ENCODE results near the gene KDM1A. TPM values are rescaled to one million over a fixed set of nuclear protein-coding genes. Genes with fewer than 3 reads are reported as not detected.
A peak's percentile ranks its signal among the peaks of the same experiment; 100 is the strongest.

KDM1A gene
- total RNA-seq, 1 donor from 2014 or later, result 89.9 TPM

DNA sequence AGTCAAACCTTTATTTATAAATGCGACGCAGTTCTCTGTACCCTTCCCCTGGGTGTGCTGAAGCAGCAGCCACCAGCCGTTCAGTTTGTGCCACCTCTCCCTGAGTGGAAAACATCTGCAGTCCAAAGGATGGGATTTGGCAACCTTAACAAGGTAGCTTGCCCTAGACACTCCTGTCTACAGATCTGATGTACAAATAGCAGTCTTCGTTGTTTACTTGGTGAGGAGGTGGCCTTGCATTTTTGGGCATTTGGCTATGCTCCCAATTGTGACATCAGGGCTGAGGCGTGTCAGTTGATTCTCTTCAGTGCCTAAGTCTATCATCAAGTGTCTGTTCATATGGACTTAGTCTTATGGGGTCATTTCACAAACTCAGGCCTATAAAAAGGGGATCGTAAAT lies 59.8 kb downstream of the KDM1A start:
- Mint-ChIP-seq H3K36me3 (ENCODE audit: low read depth) (peaks cover 36% of the 10 kb centered on the region), H3K9me3 (ENCODE audit: low read depth) (no peaks in the 10 kb centered on the region), H3K4me1 (ENCODE audit: low read depth) (no peaks in the 10 kb centered on the region), H3K4me3 (ENCODE audit: unreplicated experiment) (no peak overlapping the region), H3K27me3 (ENCODE audit: low read depth) (no peaks in the 10 kb centered on the region), H3K27ac (ENCODE audit: unreplicated experiment) (no peak overlapping the region)
- no peak for DNase-seq (ENCODE audit: low spot score)
- TF ChIP-seq, protein P1, sequence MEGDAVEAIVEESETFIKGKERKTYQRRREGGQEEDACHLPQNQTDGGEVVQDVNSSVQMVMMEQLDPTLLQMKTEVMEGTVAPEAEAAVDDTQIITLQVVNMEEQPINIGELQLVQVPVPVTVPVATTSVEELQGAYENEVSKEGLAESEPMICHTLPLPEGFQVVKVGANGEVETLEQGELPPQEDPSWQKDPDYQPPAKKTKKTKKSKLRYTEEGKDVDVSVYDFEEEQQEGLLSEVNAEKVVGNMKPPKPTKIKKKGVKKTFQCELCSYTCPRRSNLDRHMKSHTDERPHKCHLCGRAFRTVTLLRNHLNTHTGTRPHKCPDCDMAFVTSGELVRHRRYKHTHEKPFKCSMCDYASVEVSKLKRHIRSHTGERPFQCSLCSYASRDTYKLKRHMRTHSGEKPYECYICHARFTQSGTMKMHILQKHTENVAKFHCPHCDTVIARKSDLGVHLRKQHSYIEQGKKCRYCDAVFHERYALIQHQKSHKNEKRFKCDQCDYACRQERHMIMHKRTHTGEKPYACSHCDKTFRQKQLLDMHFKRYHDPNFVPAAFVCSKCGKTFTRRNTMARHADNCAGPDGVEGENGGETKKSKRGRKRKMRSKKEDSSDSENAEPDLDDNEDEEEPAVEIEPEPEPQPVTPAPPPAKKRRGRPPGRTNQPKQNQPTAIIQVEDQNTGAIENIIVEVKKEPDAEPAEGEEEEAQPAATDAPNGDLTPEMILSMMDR (IDR thresholded peaks at IDR 0.05), result no peak

DNA sequence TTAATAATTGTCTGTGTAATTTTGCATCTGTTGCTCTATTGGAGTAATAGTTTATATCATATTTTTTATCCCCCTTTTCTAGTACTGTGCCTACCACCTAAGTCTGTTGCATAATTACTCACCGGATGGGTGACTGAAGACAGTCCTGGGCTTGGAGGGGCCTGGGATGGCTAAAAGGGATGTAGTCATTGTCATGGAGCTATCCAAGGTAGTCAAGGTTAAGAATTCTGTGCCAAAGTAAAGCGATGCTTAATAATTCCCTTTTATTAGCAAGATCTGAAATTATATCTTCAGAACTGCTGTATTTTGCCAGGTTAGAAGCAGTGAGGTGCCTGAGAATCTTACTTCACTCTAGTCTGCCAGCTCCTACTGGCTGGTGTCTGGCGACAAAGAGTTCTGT lies 61.6 kb downstream of the KDM1A start:
- no peaks in the 10 kb centered on the region for H3K9me3 Mint-ChIP-seq (ENCODE audit: low read depth)
- no peak for DNase-seq (ENCODE audit: low spot score)
- H3K4me3 Mint-ChIP-seq (ENCODE audit: unreplicated experiment), result no peak overlapping the region
- H3K27me3 Mint-ChIP-seq (ENCODE audit: low read depth), result no peaks in the 10 kb centered on the region
- TF ChIP-seq, protein P1 (IDR thresholded peaks at IDR 0.05), result no peak
- peaks cover 44% of the 10 kb centered on the region for H3K36me3 Mint-ChIP-seq (ENCODE audit: low read depth)
- no peaks in the 10 kb centered on the region for H3K4me1 Mint-ChIP-seq (ENCODE audit: low read depth)
- no peak overlapping the region for H3K27ac Mint-ChIP-seq (ENCODE audit: unreplicated experiment)

DNA sequence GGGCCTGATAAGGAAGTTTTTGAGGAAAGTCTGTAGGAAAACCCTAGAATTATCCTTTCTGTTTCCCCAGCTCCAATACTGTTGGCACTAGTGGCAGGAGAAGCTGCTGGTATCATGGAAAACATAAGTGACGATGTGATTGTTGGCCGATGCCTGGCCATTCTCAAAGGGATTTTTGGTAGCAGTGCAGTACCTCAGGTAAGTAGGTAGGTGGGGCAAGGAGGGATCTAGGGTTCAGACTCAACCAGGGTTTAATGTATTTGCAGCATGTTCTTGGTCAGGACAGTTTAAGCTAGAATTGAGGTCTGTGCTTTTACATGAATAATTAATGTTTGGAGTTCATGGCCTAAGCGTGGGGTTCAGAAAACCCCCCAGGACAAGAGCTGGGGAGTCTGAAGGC lies 62.1 kb downstream of the KDM1A start:
- H3K4me1 Mint-ChIP-seq (ENCODE audit: low read depth), result no peaks in the 10 kb centered on the region
- peaks cover 48% of the 10 kb centered on the region for H3K36me3 Mint-ChIP-seq (ENCODE audit: low read depth)
- no peaks in the 10 kb centered on the region for H3K27me3 Mint-ChIP-seq (ENCODE audit: low read depth)
- no peak for DNase-seq (ENCODE audit: low spot score)
- H3K9me3 Mint-ChIP-seq (ENCODE audit: low read depth), result no peaks in the 10 kb centered on the region
- no peak overlapping the region for H3K27ac Mint-ChIP-seq (ENCODE audit: unreplicated experiment)
- TF ChIP-seq, protein P1 (IDR thresholded peaks at IDR 0.05), result peak; percentile 59
- H3K4me3 Mint-ChIP-seq (ENCODE audit: unreplicated experiment), result no peak overlapping the region

DNA sequence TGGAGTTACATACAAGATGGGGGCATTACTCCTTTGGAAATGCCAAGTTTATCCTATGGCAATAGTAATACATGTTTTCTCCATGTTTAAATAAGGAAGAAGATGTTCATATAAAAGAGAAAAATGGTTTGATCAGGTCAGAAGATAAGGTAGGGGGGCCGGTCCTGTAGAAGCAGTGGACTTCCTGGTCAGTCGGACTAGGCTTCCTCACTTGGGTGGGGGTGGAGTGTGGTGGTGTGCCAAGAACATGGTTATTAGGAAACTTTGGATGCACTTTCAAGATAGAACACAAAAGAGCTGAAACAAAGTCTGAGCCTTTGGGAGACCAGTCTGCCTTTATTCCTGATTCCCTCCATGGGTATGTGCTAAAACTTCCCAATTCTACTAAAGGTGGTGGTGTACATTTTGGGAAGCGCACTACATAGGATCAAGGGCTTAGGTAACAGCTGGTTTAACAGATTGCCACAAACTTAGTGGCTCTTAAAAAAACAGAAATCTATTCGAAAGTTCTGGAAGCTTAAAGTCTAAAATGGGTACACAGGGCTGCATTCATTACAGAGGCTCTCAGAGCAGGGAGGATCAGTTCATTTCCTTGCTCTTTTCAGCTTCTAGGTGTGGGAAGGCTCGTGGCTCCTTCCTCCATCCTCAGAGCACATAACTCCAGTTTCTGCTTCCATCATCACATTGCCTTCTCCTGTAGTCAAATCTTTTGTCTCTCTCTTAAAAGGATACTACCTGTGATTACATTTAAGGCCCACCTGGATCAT lies 64.6 kb downstream of the KDM1A start:
- DNase-seq (ENCODE audit: low spot score), result no peak

GRCh38 chr1:23084880-23085279 lies 65.6 kb downstream of the KDM1A start:
- H3K36me3 Mint-ChIP-seq (ENCODE audit: low read depth), result peaks cover 42% of the 10 kb centered on the region

More for the DNA sequence above, 64.6 kb downstream of the KDM1A start:
- no peak overlapping the region for H3K4me3 Mint-ChIP-seq (ENCODE audit: unreplicated experiment)
- peaks cover 48% of the 10 kb centered on the region for H3K36me3 Mint-ChIP-seq (ENCODE audit: low read depth)
- TF ChIP-seq, protein P1 (IDR thresholded peaks at IDR 0.05), result no peak
- peak overlapping the region; percentile 29 for H3K27ac Mint-ChIP-seq (ENCODE audit: unreplicated experiment)
- H3K27me3 Mint-ChIP-seq (ENCODE audit: low read depth), result no peaks in the 10 kb centered on the region
- no peaks in the 10 kb centered on the region for H3K4me1 Mint-ChIP-seq (ENCODE audit: low read depth)
- H3K9me3 Mint-ChIP-seq (ENCODE audit: low read depth), result no peaks in the 10 kb centered on the region

More at GRCh38 chr1:23084880-23085279, 65.6 kb downstream of the KDM1A start:
- no peak overlapping the region for H3K4me3 Mint-ChIP-seq (ENCODE audit: unreplicated experiment)
- H3K27me3 Mint-ChIP-seq (ENCODE audit: low read depth), result no peaks in the 10 kb centered on the region
- DNase-seq (ENCODE audit: low spot score), result no peak
- TF ChIP-seq, protein P1 (IDR thresholded peaks at IDR 0.05), result no peak
- H3K27ac Mint-ChIP-seq (ENCODE audit: unreplicated experiment), result no peak overlapping the region
- no peaks in the 10 kb centered on the region for H3K9me3 Mint-ChIP-seq (ENCODE audit: low read depth)
- H3K4me1 Mint-ChIP-seq (ENCODE audit: low read depth), result no peaks in the 10 kb centered on the region
